CD4-positive, alpha-beta T cell treated with Interferon alpha-2 for 1 hour (primary cell): Measurements from ENCODE around the gene TP53AIP1.

ENCODE experiments used
- DNase-seq, 2 donors: peaks; one replicate each; pipeline ENCODE4 v3.0.0-alpha.2; 2020 to 2022

Gene TP53AIP1

GRCh38 chr11:128888034-128888985 lies 54.4 kb downstream of the TP53AIP1 start:
- DNase-seq: no peak

GRCh38 chr11:128886406-128887124 lies 56.1 kb downstream of the TP53AIP1 start:
- DNase-seq: no peak
